SKM-1 (cell line): ENCODE results near the gene TFAM.
"Not testable (repeated sequence)": the region's sequence is repeated elsewhere in the genome, so short reads cannot be mapped to it uniquely, and the experiment has no call there.

ENCODE experiments used
- DNase-seq: peaks from one replicate; lab custom pipeline; 2025; ENCODE audit not compliant: unreplicated experiment; lab: John Stamatoyannopoulos, UW

The TFAM gene

GRCh38 chr10:58372607-58373441, 12.4 kb upstream of the TFAM start:
- DNase-seq, result no peak

GRCh38 chr10:58373442-58373827, 11.8 kb upstream of the TFAM start:
- DNase-seq, result no peak

- DNase-seq, result no peak
Measured at GRCh38 chr10:58382489-58382995, 2.7 kb upstream of the TFAM start.

- peak; percentile 83 for DNase-seq
Measured at GRCh38 chr10:58384095-58384494, 1.1 kb upstream of the TFAM start.

- DNase-seq, result peak; percentile 61
Measured at GRCh38 chr10:58384544-58384998, 639 bp upstream of the TFAM start.

GRCh38 chr10:58385784-58386112, 538 bp downstream of the TFAM start:
- DNase-seq, result no peak

- no peak for DNase-seq
Measured at GRCh38 chr10:58389024-58389423, 3.8 kb downstream of the TFAM start.

GRCh38 chr10:58393317-58393716, 8.1 kb downstream of the TFAM start:
- no peak for DNase-seq

GRCh38 chr10:58394471-58394870, 9.3 kb downstream of the TFAM start:
- DNase-seq, result no peak

GRCh38 chr10:58396057-58396456, 10.8 kb downstream of the TFAM start:
- DNase-seq, result no peak

- no peak for DNase-seq
Measured at GRCh38 chr10:58397830-58398229, 12.6 kb downstream of the TFAM start.

- DNase-seq, result no peak
Measured at GRCh38 chr10:58399410-58399809, 14.2 kb downstream of the TFAM start.

GRCh38 chr10:58400609-58401008, 15.4 kb downstream of the TFAM start:
- DNase-seq, result no peak

GRCh38 chr10:58404001-58404400, 18.8 kb downstream of the TFAM start:
- no peak for DNase-seq

- DNase-seq, result no peak
Measured at GRCh38 chr10:58409956-58410610, 24.9 kb downstream of the TFAM start.

GRCh38 chr10:58412502-58412961, 27.3 kb downstream of the TFAM start:
- DNase-seq, result no peak

GRCh38 chr10:58414270-58415041, 29.2 kb downstream of the TFAM start:
- no peak for DNase-seq

GRCh38 chr10:58415757-58416156, 30.5 kb downstream of the TFAM start:
- DNase-seq, result no peak

GRCh38 chr10:58417902-58418301, 32.7 kb downstream of the TFAM start:
- not testable (repeated sequence) for DNase-seq

GRCh38 chr10:58424176-58424575, 39.0 kb downstream of the TFAM start:
- no peak for DNase-seq

- not testable (repeated sequence) for DNase-seq
Measured at GRCh38 chr10:58428436-58428835, 43.2 kb downstream of the TFAM start.
